ENCODE data around the gene TEC.

TEC gene

DNA sequence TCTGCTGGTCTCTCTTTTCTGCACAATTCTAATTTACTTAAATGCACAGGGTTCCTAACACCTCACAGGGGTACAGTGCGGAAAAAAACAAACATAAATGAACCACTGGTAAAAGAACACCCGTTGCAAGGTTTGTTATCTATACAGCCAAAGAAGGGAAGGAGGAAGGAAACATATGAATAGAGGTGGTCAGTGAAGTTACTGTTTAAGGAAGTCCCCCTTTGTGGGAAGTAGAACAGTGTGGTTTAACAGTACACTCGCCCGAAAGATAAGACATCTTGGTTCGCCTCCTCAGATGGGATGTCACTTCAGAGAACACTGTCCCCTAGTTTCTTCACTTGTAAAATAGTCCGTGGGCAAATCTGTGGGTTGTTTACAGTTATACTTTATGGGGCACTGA lies 57.5 kb downstream of the TEC start:
- POLR2A ChIA-PET: interaction anchor here (1.0 kb wide), 1 partner anchor 17 kb away, joined by 5 read pairs; no protein-coding TSS in a partner anchor
- CTCF ChIA-PET: interaction anchor here (1.1 to 1.7 kb wide), 5 partner anchors 12 to 178 kb away, joined by 3 to 7 read pairs (median 4); no protein-coding TSS in a partner anchor
- TF ChIP-seq, protein P1, sequence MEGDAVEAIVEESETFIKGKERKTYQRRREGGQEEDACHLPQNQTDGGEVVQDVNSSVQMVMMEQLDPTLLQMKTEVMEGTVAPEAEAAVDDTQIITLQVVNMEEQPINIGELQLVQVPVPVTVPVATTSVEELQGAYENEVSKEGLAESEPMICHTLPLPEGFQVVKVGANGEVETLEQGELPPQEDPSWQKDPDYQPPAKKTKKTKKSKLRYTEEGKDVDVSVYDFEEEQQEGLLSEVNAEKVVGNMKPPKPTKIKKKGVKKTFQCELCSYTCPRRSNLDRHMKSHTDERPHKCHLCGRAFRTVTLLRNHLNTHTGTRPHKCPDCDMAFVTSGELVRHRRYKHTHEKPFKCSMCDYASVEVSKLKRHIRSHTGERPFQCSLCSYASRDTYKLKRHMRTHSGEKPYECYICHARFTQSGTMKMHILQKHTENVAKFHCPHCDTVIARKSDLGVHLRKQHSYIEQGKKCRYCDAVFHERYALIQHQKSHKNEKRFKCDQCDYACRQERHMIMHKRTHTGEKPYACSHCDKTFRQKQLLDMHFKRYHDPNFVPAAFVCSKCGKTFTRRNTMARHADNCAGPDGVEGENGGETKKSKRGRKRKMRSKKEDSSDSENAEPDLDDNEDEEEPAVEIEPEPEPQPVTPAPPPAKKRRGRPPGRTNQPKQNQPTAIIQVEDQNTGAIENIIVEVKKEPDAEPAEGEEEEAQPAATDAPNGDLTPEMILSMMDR (IDR thresholded peaks at IDR 0.05; ENCODE audit: control extremely low read depth, extremely low read depth, low read depth, missing control alignments): no peak
- DNase-seq (ENCODE audit: extremely low spot score): peak; percentile 42

DNA sequence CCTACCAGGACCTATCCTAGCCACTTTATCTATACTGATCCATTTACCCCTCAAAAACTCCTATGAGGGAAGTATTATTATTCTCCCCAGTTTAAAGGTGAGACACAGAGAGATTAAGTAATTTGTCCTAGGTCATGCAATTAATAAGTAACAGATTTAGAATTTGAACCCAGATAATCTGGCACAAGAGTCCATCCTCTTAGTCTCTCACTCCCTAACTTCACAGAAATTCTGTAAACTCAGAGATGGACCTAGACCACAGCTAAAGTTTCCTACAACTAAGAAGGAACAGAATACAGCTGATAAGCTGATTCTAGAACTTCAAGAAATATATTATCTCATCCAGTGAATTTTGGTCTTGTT lies 58.7 kb downstream of the TEC start:
- DNase-seq (ENCODE audit: extremely low spot score): no peak
- ChIA-PET POLR2A (no interaction called here), CTCF (interaction anchor here (0.9 to 2.3 kb wide), 6 partner anchors 11 to 65 kb away, joined by 3 to 9 read pairs (median 3); no protein-coding TSS in a partner anchor)
- TF ChIP-seq, protein P1 (IDR thresholded peaks at IDR 0.05; ENCODE audit: control extremely low read depth, extremely low read depth, low read depth, missing control alignments): no peak

DNA sequence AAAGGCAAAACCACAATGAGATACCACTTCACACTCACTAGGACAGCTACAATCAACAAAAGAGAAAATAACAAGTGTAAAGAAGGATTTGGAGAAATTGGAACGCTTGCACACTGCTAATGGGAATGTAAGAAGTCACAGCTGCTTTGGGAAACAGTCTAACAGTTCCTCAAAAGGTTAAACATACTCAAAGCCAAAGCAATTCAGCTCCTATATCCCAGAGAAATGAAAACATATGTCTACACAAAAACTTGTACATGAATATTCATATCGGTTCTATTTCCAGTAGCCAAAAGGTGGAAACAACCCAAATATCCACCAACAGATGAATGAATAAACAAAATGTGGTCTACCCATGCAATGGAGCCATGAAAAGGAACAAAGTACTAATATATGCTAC lies 64.0 kb downstream of the TEC start:
- CTCF ChIA-PET: interaction anchor here (0.9 to 3.6 kb wide), 5 partner anchors 9 to 70 kb away, joined by 3 to 17 read pairs (median 6); no protein-coding TSS in a partner anchor
- POLR2A ChIA-PET: no interaction called here

DNA sequence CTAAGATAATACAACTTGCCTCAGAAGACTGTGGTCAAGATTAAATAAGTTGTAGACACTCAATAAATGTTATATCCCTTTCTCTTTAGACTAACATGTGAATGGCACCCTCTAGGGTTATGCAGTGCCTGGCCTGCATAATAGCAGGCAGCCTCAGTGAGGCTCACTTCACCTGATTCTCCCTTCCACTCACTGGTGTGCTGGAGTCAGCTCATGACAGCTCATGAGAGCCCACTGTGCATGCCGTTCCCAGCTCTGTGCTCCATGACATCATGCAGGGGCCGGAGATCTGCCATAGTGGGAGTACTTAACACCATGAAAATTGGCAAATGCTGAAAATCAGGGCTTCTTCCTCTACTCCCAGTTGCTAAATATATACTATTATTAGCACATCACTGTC lies 64.5 kb downstream of the TEC start:
- TF ChIP-seq, protein P1 (IDR thresholded peaks at IDR 0.05; ENCODE audit: control extremely low read depth, extremely low read depth, low read depth, missing control alignments): peak; percentile 36
- POLR2A ChIA-PET: no interaction called here
- CTCF ChIA-PET: interaction anchor here (0.7 to 3.6 kb wide), 5 partner anchors 9 to 71 kb away, joined by 3 to 17 read pairs (median 6); no protein-coding TSS in a partner anchor
- no peak for DNase-seq (ENCODE audit: extremely low spot score)

More for the DNA sequence above, 64.0 kb downstream of the TEC start:
- DNase-seq (ENCODE audit: extremely low spot score): no peak
- TF ChIP-seq, protein P1 (IDR thresholded peaks at IDR 0.05; ENCODE audit: control extremely low read depth, extremely low read depth, low read depth, missing control alignments): no peak

DNA sequence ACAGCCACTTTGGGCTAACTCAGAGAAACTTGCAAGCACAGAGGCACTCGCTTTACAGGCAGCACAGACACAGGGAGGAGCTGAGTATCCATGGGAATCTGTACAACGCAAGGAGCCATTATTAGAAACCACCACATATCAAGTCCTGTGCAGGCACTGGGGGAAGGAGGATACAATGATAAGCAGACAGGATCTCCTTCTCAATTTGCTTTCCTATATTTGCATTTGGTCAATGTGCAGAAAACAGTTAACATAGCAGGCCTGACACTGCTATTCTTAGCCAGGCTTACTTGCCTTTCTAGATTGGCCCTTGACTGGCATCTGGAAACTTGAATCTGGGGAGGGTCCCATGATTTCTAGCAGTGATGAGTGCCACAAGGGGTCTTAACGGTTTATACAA lies 65.8 kb downstream of the TEC start:
- ChIA-PET CTCF (interaction anchor here (1.3 to 3.6 kb wide), 5 partner anchors 8 to 70 kb away, joined by 3 to 17 read pairs (median 6); no protein-coding TSS in a partner anchor), POLR2A (interaction anchor here (0.6 kb wide), 1 partner anchor 41 kb away, joined by 3 read pairs; no protein-coding TSS in a partner anchor)
- no peak for DNase-seq (ENCODE audit: extremely low spot score)
- TF ChIP-seq, protein P1 (IDR thresholded peaks at IDR 0.05; ENCODE audit: control extremely low read depth, extremely low read depth, low read depth, missing control alignments): no peak

DNA sequence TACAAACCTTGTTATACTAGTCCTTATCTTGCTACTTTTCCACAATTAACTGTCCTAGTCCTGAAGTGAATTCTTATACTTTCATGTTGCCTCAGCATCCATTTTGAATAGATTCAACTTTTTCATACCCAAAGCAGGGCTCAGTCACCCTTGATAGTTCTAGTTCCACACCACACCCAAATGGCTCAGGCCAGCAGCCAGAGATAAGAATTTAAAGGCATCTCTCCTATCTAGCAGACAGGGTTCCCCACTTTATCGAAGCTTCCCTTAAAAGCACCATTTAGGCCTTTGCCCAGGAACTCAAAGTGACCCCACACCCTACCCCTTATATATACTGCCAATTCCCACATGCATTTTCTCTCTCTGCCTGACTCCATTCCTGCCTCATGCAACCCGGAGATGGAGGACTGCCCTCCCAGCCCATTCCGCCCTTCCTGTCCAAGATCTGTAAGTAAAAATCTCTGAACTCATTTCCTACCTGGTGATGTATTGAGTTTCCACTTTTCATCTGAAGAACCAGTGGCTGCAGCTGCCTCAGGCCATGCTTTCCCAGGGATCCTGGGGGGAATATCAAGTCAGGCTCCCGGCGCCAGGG lies 71.9 kb downstream of the TEC start:
- CTCF ChIA-PET: interaction anchor here (1.3 kb wide), 1 partner anchor 23 kb away, joined by 3 read pairs; no protein-coding TSS in a partner anchor
- POLR2A ChIA-PET: no interaction called here
- TF ChIP-seq, protein P1 (IDR thresholded peaks at IDR 0.05; ENCODE audit: control extremely low read depth, extremely low read depth, low read depth, missing control alignments): no peak
- DNase-seq (ENCODE audit: extremely low spot score): no peak

All from GM10248 (cell line).